ENCODE data around the gene PRDM16. TPM values are rescaled to one million over a fixed set of nuclear protein-coding genes. Genes with fewer than 3 reads are reported as not detected.

Gene PRDM16
- total RNA-seq, 1 donor from 2014 or later = 5.6 TPM

DNA sequence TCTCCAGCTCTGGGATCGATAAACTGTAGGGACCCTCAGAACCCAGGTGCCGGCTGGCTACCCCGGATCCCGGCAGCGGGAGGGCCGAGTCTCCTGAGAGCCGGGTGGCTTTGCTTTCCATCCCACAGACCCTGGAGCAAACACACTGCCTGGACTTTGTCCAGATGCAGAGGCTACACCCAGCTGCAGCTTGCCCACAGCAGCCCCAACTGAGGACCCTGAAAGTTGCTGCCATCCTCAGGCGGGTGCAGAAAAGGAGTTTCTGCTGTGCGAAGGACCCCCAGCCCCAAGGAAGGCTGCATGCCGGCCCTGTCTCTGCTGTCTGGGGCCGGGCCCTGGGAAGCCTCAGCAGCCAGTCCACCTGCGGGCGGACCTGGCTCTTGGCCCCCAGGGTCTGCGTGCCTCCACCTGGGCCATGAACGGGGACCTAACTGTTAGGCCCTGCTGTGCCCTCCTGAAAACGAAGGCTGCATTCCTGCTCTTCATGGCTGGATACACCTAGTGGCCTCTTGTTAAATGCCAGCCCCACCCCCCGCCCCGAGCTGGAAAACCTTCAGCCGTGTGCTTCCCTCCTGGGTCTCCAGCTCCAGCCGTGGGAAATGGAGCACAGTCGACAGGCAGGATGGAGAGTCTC lies 287.9 kb downstream of the PRDM16 start:
- no peaks in the 10 kb centered on the region for H3K36me3 ChIP-seq (ENCODE audit: control insufficient read depth, insufficient read depth, low read length)
- peaks cover 80% of the 10 kb centered on the region for H3K27me3 ChIP-seq (ENCODE audit: control insufficient read depth, insufficient read depth, low read length)
- no peak overlapping the region for H3K4me3 ChIP-seq (ENCODE audit: low read depth, low read length)
- no peak for TF ChIP-seq CTCF (IDR thresholded peaks at IDR 0.05; ENCODE audit: insufficient read depth, low read length, poor library complexity, severe bottlenecking)
- no peak for DNase-seq (ENCODE audit: low read depth)

GRCh38 chr1:3357526-3358297 lies 288.7 kb downstream of the PRDM16 start:
- peaks cover 80% of the 10 kb centered on the region for H3K27me3 ChIP-seq (ENCODE audit: control insufficient read depth, insufficient read depth, low read length)
- no peak for TF ChIP-seq CTCF (IDR thresholded peaks at IDR 0.05; ENCODE audit: insufficient read depth, low read length, poor library complexity, severe bottlenecking)

GRCh38 chr1:3359351-3359750 lies 290.3 kb downstream of the PRDM16 start:
- no peaks in the 10 kb centered on the region for H3K36me3 ChIP-seq (ENCODE audit: control insufficient read depth, insufficient read depth, low read length)
- no peak for TF ChIP-seq CTCF (IDR thresholded peaks at IDR 0.05; ENCODE audit: insufficient read depth, low read length, poor library complexity, severe bottlenecking)
- no peak for DNase-seq (ENCODE audit: low read depth)

More at GRCh38 chr1:3357526-3358297, 288.7 kb downstream of the PRDM16 start:
- Histone ChIP-seq H3K36me3 (ENCODE audit: control insufficient read depth, insufficient read depth, low read length) (no peaks in the 10 kb centered on the region), H3K4me3 (ENCODE audit: low read depth, low read length) (no peak overlapping the region)
- no peak for DNase-seq (ENCODE audit: low read depth)

DNA sequence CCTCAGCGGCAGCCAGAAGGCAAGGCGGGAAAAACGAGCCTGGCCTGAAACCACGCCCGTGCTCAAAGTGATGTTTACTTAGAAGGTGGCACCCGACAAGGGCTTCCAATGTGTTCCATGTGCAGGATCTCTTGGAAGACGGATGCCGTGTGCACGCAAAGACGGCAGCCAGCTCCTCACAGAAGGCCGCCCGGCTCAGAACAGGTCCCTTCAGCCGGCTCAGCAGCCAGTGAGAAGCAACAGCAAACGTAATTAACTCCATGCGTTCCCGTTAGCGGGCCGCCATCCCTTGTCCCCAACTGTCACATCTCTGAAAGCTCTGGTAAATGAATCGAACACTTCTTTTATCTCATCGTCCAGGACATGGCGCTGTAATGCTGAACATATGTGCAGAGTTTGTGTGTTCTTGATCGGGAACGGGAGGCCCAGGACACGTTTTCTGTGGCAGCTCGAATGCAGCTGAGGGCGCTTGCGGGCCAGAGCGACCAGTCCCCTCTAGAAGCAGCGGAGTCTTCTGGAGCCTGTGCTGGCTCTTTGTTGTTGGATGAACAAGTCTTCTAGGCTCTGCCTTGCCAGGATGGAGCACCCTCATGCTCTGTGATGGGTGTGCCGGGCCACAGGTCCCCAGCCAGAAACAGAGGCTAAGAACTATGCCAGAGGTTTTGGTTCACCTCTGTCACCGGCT lies 290.9 kb downstream of the PRDM16 start:
- DNase-seq (ENCODE audit: low read depth) = no peak
- peaks cover 75% of the 10 kb centered on the region for H3K27me3 ChIP-seq (ENCODE audit: control insufficient read depth, insufficient read depth, low read length)
- no peak overlapping the region for H3K4me3 ChIP-seq (ENCODE audit: low read depth, low read length)
- H3K36me3 ChIP-seq (ENCODE audit: control insufficient read depth, insufficient read depth, low read length) = no peaks in the 10 kb centered on the region
- TF ChIP-seq CTCF (IDR thresholded peaks at IDR 0.05; ENCODE audit: insufficient read depth, low read length, poor library complexity, severe bottlenecking) = no peak

More at GRCh38 chr1:3359351-3359750, 290.3 kb downstream of the PRDM16 start:
- Histone ChIP-seq H3K4me3 (ENCODE audit: low read depth, low read length) (no peak overlapping the region), H3K27me3 (ENCODE audit: control insufficient read depth, insufficient read depth, low read length) (peaks cover 76% of the 10 kb centered on the region)

DNA sequence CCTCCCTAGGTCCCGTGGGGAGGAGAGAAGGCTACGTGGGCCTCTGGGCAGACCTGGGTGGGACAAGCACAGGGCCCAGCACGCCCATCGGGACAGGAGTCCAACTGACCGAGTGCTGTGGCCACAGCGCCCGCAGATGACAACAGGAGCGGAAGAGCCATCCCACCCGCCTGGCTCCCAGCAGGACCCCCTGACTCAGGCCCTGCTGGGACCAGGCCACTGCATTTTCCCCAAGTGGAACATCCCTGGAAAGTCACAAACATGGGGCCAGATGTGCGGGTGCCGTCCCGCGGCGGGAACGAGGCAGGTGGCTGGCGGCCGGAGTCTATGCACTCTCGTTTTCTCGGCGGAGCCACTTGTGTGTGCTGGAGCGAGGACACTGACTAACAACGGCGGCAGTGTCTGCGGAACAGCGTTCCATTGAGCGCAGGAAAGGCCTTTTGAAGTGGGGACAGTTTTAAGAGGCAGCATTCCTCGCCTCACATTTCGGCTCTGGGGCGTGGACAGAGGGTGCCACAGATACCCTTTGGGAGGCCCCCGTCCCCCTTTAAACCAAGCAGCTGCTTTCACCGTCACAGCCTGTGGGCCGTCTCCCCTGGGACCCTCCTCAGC lies 291.7 kb downstream of the PRDM16 start:
- TF ChIP-seq CTCF (IDR thresholded peaks at IDR 0.05; ENCODE audit: insufficient read depth, low read length, poor library complexity, severe bottlenecking) = no peak
- Histone ChIP-seq H3K27me3 (ENCODE audit: control insufficient read depth, insufficient read depth, low read length) (peaks cover 76% of the 10 kb centered on the region), H3K36me3 (ENCODE audit: control insufficient read depth, insufficient read depth, low read length) (no peaks in the 10 kb centered on the region), H3K4me3 (ENCODE audit: low read depth, low read length) (no peak overlapping the region)
- DNase-seq (ENCODE audit: low read depth) = no peak

Measured in kidney epithelial cell (primary cell).